Stimulated activated CD4-positive, alpha-beta T cell treated with anti-CD3 and anti-CD28 coated beads, Interleukin-1b, Interleukin-23, amount 100 ng/mL, for 1 hour (primary cell): Measurements from ENCODE around the gene TCP11L2.
A peak's percentile ranks its signal among the peaks of the same experiment; 100 is the strongest.
"Not testable (repeated sequence)": the region's sequence is repeated elsewhere in the genome, so short reads cannot be mapped to it uniquely, and the experiment has no call there.

Source experiments
- DNase-seq, 2 donors: peaks; one replicate each; pipeline ENCODE4 v3.0.0-alpha.2; 2020; ENCODE audit warnings: low read depth in 2 of 2

Gene TCP11L2

GRCh38 chr12:106284358-106285105 is 18.0 kb upstream of the TCP11L2 start:
- DNase-seq: no peak

GRCh38 chr12:106285982-106286381 is 16.6 kb upstream of the TCP11L2 start:
- DNase-seq: no peak

GRCh38 chr12:106286576-106287162 is 15.9 kb upstream of the TCP11L2 start:
- DNase-seq: not testable (repeated sequence)

GRCh38 chr12:106287364-106287763 is 15.2 kb upstream of the TCP11L2 start:
- no peak for DNase-seq

- no peak for DNase-seq
Measured at GRCh38 chr12:106288101-106288493, 14.4 kb upstream of the TCP11L2 start.

- DNase-seq: no peak
Measured at GRCh38 chr12:106288494-106289195, 13.9 kb upstream of the TCP11L2 start.

GRCh38 chr12:106289196-106289681 is 13.3 kb upstream of the TCP11L2 start:
- DNase-seq: no peak

GRCh38 chr12:106290666-106291065 is 11.9 kb upstream of the TCP11L2 start:
- no peak for DNase-seq

GRCh38 chr12:106291342-106291741 is 11.2 kb upstream of the TCP11L2 start:
- DNase-seq: no peak

- no peak for DNase-seq
Measured at GRCh38 chr12:106292339-106292738, 10.2 kb upstream of the TCP11L2 start.

- no peak for DNase-seq
Measured at GRCh38 chr12:106296179-106296877, 6.2 kb upstream of the TCP11L2 start.

- DNase-seq: no peak
Measured at GRCh38 chr12:106297075-106297474, 5.5 kb upstream of the TCP11L2 start.

GRCh38 chr12:106297681-106298080 is 4.9 kb upstream of the TCP11L2 start:
- no peak for DNase-seq

GRCh38 chr12:106299202-106299774 is 3.2 kb upstream of the TCP11L2 start:
- DNase-seq: no peak

GRCh38 chr12:106300761-106301160 is 1.8 kb upstream of the TCP11L2 start:
- no peak for DNase-seq

GRCh38 chr12:106301241-106301610 is 1.3 kb upstream of the TCP11L2 start:
- no peak for DNase-seq

GRCh38 chr12:106301611-106302321 is 767 bp upstream of the TCP11L2 start:
- DNase-seq: peak in 1 of 2 donors; percentile 41

- peak; percentile 37 to 79 for DNase-seq
Measured at GRCh38 chr12:106303202-106303820, 778 bp downstream of the TCP11L2 start.

GRCh38 chr12:106304001-106304421 is 1.5 kb downstream of the TCP11L2 start:
- no peak for DNase-seq

GRCh38 chr12:106304797-106305196 is 2.3 kb downstream of the TCP11L2 start:
- DNase-seq: no peak

- DNase-seq: no peak
Measured at GRCh38 chr12:106305376-106305775, 2.8 kb downstream of the TCP11L2 start.
